ENCODE data around the gene PRR23E. TPM values are rescaled to one million over a fixed set of nuclear protein-coding genes. Genes with fewer than 3 reads are reported as not detected.

Gene PRR23E
- total RNA-seq, 4 donors from 2014 or later: not detected

GRCh38 chr3:127174715-127175140 is 18.2 kb upstream of the PRR23E start:
- peaks cover 19 to 30% of the 10 kb centered on the region in 2 donors for H3K4me1 ChIP-seq
- intact Hi-C loops (cut with DNase I): loop anchor here (5.0 kb wide), 2 partner anchors 177 to 422 kb away; no protein-coding TSS in a partner anchor
- no peak for DNase-seq
- no peak overlapping the region for H3K27ac ChIP-seq
- no peaks in the 10 kb centered on the region for H3K36me3 ChIP-seq
- H3K27me3 ChIP-seq: no peaks in the 10 kb centered on the region
- no peak for TF ChIP-seq POLR2A (IDR thresholded peaks at IDR 0.05)
- TF ChIP-seq CTCF (IDR thresholded peaks at IDR 0.05): no peak
- WGBS, 2 donors: 89% methylated on average over 1 of the region's 2 CpGs; no CpG with 5 or more reads in 1 of the 2 donors
- H3K4me3 ChIP-seq (replicated peaks in 1 of 3): no peak overlapping the region
- no peaks in the 10 kb centered on the region for H3K9me3 ChIP-seq

DNA sequence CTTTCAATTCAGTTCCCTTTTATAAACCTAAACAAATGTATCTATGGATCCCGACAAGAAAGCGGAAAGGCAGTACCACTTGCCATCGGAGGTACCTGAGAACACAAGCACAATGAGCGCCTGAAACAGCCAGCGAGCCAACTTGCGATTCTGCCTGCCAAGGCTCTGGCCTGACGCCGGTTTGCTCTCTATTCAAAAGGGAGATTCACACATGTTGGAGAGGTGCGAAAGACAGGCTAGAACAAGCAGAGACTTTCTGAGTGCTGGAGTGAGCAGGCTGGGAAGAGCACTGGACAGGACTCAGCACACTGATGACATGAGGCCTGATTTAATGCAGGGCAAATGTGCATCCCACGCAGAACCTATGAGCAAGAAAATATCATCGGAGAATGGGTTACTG is 17.7 kb upstream of the PRR23E start:
- H3K27ac ChIP-seq: no peak overlapping the region
- no peak for DNase-seq
- TF ChIP-seq POLR2A (IDR thresholded peaks at IDR 0.05): no peak
- no peaks in the 10 kb centered on the region for H3K27me3 ChIP-seq
- no peaks in the 10 kb centered on the region for H3K36me3 ChIP-seq
- intact Hi-C loops (cut with DNase I): loop anchor here (5.0 kb wide), 1 partner anchor 423 kb away; no protein-coding TSS in a partner anchor
- peaks cover 19 to 30% of the 10 kb centered on the region in 2 donors for H3K4me1 ChIP-seq
- no peaks in the 10 kb centered on the region for H3K9me3 ChIP-seq
- H3K4me3 ChIP-seq (replicated peaks in 1 of 3): no peak overlapping the region
- WGBS, 2 donors: 87 to 90% methylated on average over 11 of the region's 11 CpGs

GRCh38 chr3:127177226-127177625 is 15.7 kb upstream of the PRR23E start:
- H3K27me3 ChIP-seq: no peaks in the 10 kb centered on the region
- H3K4me3 ChIP-seq (replicated peaks in 1 of 3): no peak overlapping the region
- no peak overlapping the region for H3K27ac ChIP-seq
- peaks cover 10 to 13% of the 10 kb centered on the region in 2 donors for H3K4me1 ChIP-seq
- H3K9me3 ChIP-seq: no peaks in the 10 kb centered on the region
- DNase-seq: peak in 1 of 2 donors; percentile 36
- 33 to 75% methylated on average over 1 of the region's 1 CpG for WGBS, 2 donors
- intact Hi-C loops (cut with DNase I): loop anchor here (5.0 kb wide), 1 partner anchor 425 kb away; no protein-coding TSS in a partner anchor
- H3K36me3 ChIP-seq: no peaks in the 10 kb centered on the region
- TF ChIP-seq POLR2A (IDR thresholded peaks at IDR 0.05) (no peak), CTCF (IDR thresholded peaks at IDR 0.05) (peak in 4 of 6 experiments; percentile 14 to 40 (median 26))

DNA sequence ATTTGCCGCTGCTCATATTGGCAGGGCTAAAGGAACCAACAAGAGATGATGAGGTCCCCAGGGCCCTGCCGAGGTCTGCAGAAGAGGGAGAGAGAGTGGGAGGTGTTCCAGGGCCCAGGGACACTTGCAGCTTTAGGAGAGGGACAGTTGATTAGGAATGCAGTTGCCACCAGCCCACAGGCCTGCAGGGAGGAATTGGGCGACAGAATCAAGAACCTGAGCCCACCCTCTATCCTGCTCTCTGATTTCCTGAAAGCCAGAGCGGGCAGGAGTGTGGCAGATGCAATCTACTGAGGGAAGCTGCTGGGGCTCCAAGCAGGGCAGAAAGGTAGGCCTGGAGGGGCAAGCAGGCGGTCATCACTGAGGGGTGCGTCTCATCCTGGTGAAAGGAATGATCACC is 12.1 kb upstream of the PRR23E start:
- H3K27ac ChIP-seq: no peak overlapping the region
- no peak for DNase-seq
- no peaks in the 10 kb centered on the region for H3K36me3 ChIP-seq
- H3K4me1 ChIP-seq: no peaks in the 10 kb centered on the region
- 74 to 80% methylated on average over 6 of the region's 6 CpGs for WGBS, 2 donors
- H3K27me3 ChIP-seq: no peaks in the 10 kb centered on the region
- no peak for TF ChIP-seq POLR2A (IDR thresholded peaks at IDR 0.05)
- TF ChIP-seq CTCF (IDR thresholded peaks at IDR 0.05): no peak
- no peak overlapping the region for H3K4me3 ChIP-seq (replicated peaks in 1 of 3)
- intact Hi-C loops (cut with DNase I): no loop called here
- no peaks in the 10 kb centered on the region for H3K9me3 ChIP-seq

DNA sequence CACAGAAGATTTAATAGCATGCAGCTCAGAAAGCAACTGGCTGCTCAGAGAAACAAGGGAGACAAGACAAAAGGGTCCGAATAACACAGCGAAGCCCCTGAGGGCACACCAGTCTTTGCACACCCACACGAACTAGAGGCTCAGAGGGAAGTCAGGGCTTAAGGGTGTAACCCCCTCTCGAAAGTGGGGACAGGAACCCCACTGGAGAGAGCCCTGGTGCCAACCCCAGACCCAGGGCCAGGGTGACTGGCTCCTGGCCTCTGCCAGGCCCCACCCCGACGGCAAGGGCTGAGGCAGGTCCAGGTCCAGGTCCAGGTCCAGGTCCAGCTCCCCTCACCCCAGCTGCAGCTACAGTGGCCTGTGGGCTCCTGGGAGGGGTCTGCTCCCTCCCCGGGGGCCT is 10.5 kb upstream of the PRR23E start:
- H3K4me3 ChIP-seq (replicated peaks in 1 of 3): no peak overlapping the region
- DNase-seq: no peak
- no peak overlapping the region for H3K27ac ChIP-seq
- H3K4me1 ChIP-seq: no peaks in the 10 kb centered on the region
- no peaks in the 10 kb centered on the region for H3K27me3 ChIP-seq
- intact Hi-C loops (cut with DNase I): no loop called here
- no peaks in the 10 kb centered on the region for H3K9me3 ChIP-seq
- WGBS, 2 donors: 71 to 84% methylated on average over 5 of the region's 7 CpGs
- TF ChIP-seq CTCF (IDR thresholded peaks at IDR 0.05): no peak
- TF ChIP-seq POLR2A (IDR thresholded peaks at IDR 0.05): no peak
- no peaks in the 10 kb centered on the region for H3K36me3 ChIP-seq
